Measurements from ENCODE around the gene ANKRD10.

Gene ANKRD10

DNA sequence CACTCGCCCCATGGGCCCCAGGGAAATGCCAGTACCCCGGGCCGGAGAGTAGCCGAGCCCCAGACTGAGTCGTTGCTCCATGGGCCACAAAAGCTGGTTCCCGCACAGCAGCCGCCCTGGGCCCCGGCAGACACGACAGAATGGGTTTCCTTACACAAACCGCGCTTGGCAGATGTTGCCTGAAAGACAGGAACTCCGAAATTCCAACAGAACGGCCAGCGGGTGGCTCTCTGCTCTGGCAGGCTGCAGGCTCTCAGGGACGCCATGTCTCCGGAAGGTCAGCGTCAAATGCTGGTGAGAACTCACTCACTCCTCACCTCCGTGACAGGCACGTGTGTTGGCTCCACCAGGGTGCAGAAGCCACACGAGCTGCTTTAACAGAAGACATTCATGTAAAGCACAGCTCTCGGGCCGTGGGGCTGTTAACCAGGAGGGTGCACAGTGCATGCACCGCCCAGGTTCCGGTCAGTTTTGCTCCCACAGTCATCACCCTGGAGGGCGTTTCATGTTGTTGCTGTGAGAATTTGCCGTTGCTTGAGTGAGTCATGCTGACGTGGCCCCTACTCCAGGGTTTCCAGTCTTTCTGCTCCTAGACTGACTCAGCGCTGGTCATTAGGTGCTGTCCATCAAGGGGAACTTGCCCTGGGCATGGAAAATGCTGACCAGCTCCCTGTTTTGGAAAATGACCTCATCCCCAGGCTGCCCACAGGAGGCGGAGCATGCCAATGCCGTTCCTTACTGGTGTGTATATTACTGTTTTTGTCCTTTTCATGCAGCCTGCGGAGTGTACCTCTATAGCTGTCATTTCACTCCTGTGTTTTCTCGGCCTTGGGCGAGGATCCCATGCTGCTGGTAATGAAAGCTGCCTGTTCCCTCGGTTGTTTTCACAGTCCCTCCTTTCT is 44.8 kb downstream of the ANKRD10 start:
- Histone ChIP-seq H3K9me3 (ENCODE audit: low read length) (no peaks in the 10 kb centered on the region), H3K4me3 (ENCODE audit: low read depth in 1 of 2, low read length in 2 of 2) (peak overlapping the region; percentile 15 to 51), H3K36me3 (ENCODE audit: insufficient read depth, low read length) (no peaks in the 10 kb centered on the region), H3K27me3 (ENCODE audit: control insufficient read depth in 1 of 2, insufficient read depth in 2 of 2, low read length in 2 of 2) (no peaks in the 10 kb centered on the region), H3K27ac (ENCODE audit: low read depth, low read length) (peak overlapping the region; percentile 56), H3K9ac (ENCODE audit: low read length) (peak overlapping the region; percentile 19), H3K4me1 (ENCODE audit: insufficient read depth, low read length) (peaks cover 23% of the 10 kb centered on the region)

DNA sequence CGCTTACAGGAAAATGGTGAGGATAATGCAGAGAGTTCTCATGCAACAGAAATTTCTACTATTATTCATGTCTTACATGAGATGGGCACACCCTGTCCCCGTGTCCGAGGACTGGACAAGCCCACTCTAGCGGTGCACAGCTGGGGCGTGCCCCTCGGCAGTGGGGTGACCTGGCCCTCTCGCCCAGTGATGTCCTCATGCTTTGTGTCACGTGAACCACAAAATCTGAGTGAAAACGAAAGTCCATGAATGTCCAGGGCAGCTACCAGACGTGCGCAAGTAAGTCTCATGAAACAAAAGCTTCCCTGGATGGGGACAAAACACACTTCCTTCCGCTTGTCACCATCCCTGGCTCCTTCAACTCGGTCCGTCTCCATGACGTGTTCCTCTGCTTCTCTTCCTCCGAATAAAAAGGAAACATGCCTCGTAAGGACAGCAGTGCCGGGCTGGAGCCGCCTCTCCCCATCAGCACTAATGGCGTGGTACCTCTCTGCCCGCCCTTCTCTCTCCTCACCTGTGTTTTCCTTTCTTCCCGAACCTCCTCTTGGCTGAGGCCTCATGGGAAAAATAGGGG is 45.6 kb downstream of the ANKRD10 start:
- Histone ChIP-seq H3K9ac (ENCODE audit: low read length) (no peak overlapping the region), H3K9me3 (ENCODE audit: low read length) (no peaks in the 10 kb centered on the region), H3K4me1 (ENCODE audit: insufficient read depth, low read length) (peaks cover 20% of the 10 kb centered on the region), H3K27me3 (ENCODE audit: control insufficient read depth in 1 of 2, insufficient read depth in 2 of 2, low read length in 2 of 2) (no peaks in the 10 kb centered on the region), H3K36me3 (ENCODE audit: insufficient read depth, low read length) (no peaks in the 10 kb centered on the region), H3K4me3 (ENCODE audit: low read depth in 1 of 2, low read length in 2 of 2) (peak overlapping the region; percentile 15 to 51), H3K27ac (ENCODE audit: low read depth, low read length) (peak overlapping the region; percentile 56)

DNA sequence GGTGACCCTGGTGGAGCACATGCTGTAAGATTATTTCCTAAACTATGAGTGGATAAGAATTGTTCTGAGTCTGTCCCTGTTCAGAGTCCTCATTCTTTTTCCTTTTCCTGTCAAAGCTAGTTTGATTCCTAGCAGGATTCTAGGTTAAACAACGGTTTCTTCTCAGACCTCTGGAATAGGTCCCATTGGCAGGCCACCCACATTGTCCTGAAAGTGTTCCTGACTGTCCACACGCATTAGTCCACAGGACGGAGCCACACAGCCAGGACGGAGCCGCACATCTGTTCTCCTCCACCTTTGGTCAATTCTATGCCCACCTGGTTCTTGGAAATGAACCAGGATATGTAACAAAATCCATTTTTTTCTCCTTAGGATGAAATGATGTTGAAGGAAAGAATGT is 46.1 kb downstream of the ANKRD10 start:
- Histone ChIP-seq H3K9me3 (ENCODE audit: low read length) (no peaks in the 10 kb centered on the region), H3K27ac (ENCODE audit: low read depth, low read length) (no peak overlapping the region), H3K9ac (ENCODE audit: low read length) (no peak overlapping the region), H3K27me3 (ENCODE audit: control insufficient read depth in 1 of 2, insufficient read depth in 2 of 2, low read length in 2 of 2) (no peaks in the 10 kb centered on the region), H3K4me3 (ENCODE audit: low read depth in 1 of 2, low read length in 2 of 2) (no peak overlapping the region), H3K4me1 (ENCODE audit: insufficient read depth, low read length) (peaks cover 14% of the 10 kb centered on the region), H3K36me3 (ENCODE audit: insufficient read depth, low read length) (no peaks in the 10 kb centered on the region)

GRCh38 chr13:110867380-110867779 is 47.5 kb downstream of the ANKRD10 start:
- H3K9ac ChIP-seq (ENCODE audit: low read length) = no peak overlapping the region

DNA sequence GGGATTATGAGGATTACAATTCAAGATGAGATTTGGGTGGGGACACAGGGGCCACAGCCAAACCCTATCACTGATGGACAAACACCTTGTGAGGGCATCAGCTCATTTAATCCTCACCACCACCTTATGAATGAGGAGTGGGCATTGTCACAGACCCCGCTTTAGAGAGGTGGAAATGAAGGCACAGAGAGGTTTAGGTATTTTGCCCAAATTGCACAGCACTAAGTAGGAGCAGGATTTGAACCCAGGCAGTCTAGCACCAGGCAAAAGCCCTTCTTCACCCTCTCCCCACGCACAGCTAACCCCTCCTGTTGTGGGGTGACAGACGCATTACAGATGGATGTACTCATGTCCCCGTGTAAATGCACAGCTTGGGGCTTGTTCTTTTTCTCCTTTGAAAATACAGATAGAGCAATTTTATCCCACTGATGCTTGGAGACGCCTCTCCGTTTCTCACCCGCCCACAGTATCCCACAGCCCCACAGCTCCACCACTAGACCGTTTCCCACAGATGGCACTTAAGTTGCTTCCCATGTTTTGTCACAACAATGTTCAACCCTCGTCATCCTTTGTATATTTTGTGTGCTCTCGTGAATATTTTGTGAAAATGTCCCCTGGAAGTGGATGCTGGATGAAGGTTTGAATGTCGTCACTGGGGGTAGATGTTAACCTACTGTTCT is 48.2 kb downstream of the ANKRD10 start:
- Histone ChIP-seq H3K27ac (ENCODE audit: low read depth, low read length) (no peak overlapping the region), H3K9me3 (ENCODE audit: low read length) (no peaks in the 10 kb centered on the region), H3K9ac (ENCODE audit: low read length) (no peak overlapping the region), H3K4me1 (ENCODE audit: insufficient read depth, low read length) (peaks cover 14% of the 10 kb centered on the region), H3K36me3 (ENCODE audit: insufficient read depth, low read length) (no peaks in the 10 kb centered on the region), H3K4me3 (ENCODE audit: low read depth in 1 of 2, low read length in 2 of 2) (no peak overlapping the region), H3K27me3 (ENCODE audit: control insufficient read depth in 1 of 2, insufficient read depth in 2 of 2, low read length in 2 of 2) (no peaks in the 10 kb centered on the region)

More at GRCh38 chr13:110867380-110867779, 47.5 kb downstream of the ANKRD10 start:
- Histone ChIP-seq H3K4me1 (ENCODE audit: insufficient read depth, low read length) (peaks cover 14% of the 10 kb centered on the region), H3K4me3 (ENCODE audit: low read depth in 1 of 2, low read length in 2 of 2) (no peak overlapping the region), H3K9me3 (ENCODE audit: low read length) (no peaks in the 10 kb centered on the region), H3K27me3 (ENCODE audit: control insufficient read depth in 1 of 2, insufficient read depth in 2 of 2, low read length in 2 of 2) (no peaks in the 10 kb centered on the region), H3K36me3 (ENCODE audit: insufficient read depth, low read length) (no peaks in the 10 kb centered on the region), H3K27ac (ENCODE audit: low read depth, low read length) (no peak overlapping the region)

GRCh38 chr13:110863685-110864084 is 51.2 kb downstream of the ANKRD10 start:
- H3K27me3 ChIP-seq (ENCODE audit: control insufficient read depth in 1 of 2, insufficient read depth in 2 of 2, low read length in 2 of 2) = no peaks in the 10 kb centered on the region
- H3K9ac ChIP-seq (ENCODE audit: low read length) = no peak overlapping the region
- no peaks in the 10 kb centered on the region for H3K9me3 ChIP-seq (ENCODE audit: low read length)
- no peaks in the 10 kb centered on the region for H3K36me3 ChIP-seq (ENCODE audit: insufficient read depth, low read length)
- H3K4me1 ChIP-seq (ENCODE audit: insufficient read depth, low read length) = no peaks in the 10 kb centered on the region
- no peak overlapping the region for H3K27ac ChIP-seq (ENCODE audit: low read depth, low read length)
- H3K4me3 ChIP-seq (ENCODE audit: low read depth in 1 of 2, low read length in 2 of 2) = no peak overlapping the region

- H3K9me3 ChIP-seq (ENCODE audit: low read length) = no peaks in the 10 kb centered on the region
- H3K27ac ChIP-seq (ENCODE audit: low read depth, low read length) = no peak overlapping the region
Measured at GRCh38 chr13:110860983-110861382, 53.9 kb downstream of the ANKRD10 start.

GRCh38 chr13:110856942-110857835 is 57.7 kb downstream of the ANKRD10 start:
- Histone ChIP-seq H3K9me3 (ENCODE audit: low read length) (no peaks in the 10 kb centered on the region), H3K9ac (ENCODE audit: low read length) (no peak overlapping the region), H3K36me3 (ENCODE audit: insufficient read depth, low read length) (no peaks in the 10 kb centered on the region), H3K27ac (ENCODE audit: low read depth, low read length) (no peak overlapping the region), H3K4me1 (ENCODE audit: insufficient read depth, low read length) (no peaks in the 10 kb centered on the region), H3K4me3 (ENCODE audit: low read depth in 1 of 2, low read length in 2 of 2) (no peak overlapping the region), H3K27me3 (ENCODE audit: control insufficient read depth in 1 of 2, insufficient read depth in 2 of 2, low read length in 2 of 2) (no peaks in the 10 kb centered on the region)

More at GRCh38 chr13:110860983-110861382, 53.9 kb downstream of the ANKRD10 start:
- Histone ChIP-seq H3K4me3 (ENCODE audit: low read depth in 1 of 2, low read length in 2 of 2) (no peak overlapping the region), H3K36me3 (ENCODE audit: insufficient read depth, low read length) (no peaks in the 10 kb centered on the region), H3K9ac (ENCODE audit: low read length) (no peak overlapping the region), H3K27me3 (ENCODE audit: control insufficient read depth in 1 of 2, insufficient read depth in 2 of 2, low read length in 2 of 2) (no peaks in the 10 kb centered on the region), H3K4me1 (ENCODE audit: insufficient read depth, low read length) (no peaks in the 10 kb centered on the region)

DNA sequence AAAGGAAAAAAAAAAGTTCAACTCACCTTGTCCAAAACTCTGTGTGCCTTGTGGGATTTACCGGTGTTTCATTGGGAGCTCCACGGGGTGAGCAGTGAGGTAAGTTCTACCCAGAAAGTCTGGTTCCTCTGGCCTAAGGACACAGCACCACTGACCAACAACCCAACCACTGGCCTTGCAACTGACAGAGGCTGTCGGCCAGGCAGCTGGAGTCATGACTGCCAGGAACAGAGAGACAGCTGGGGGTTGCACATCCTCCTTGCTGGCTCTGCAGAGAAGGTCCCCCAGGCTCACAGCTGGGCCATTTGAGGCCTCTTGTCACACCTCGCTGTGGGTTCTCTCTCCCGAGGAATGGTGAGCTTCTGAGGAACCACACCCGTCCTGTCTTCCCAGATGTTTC is 59.5 kb downstream of the ANKRD10 start:
- H3K27ac ChIP-seq (ENCODE audit: low read depth, low read length) = no peak overlapping the region
- no peak overlapping the region for H3K9ac ChIP-seq (ENCODE audit: low read length)
- H3K4me3 ChIP-seq (ENCODE audit: low read depth in 1 of 2, low read length in 2 of 2) = no peak overlapping the region
- no peaks in the 10 kb centered on the region for H3K4me1 ChIP-seq (ENCODE audit: insufficient read depth, low read length)
- no peaks in the 10 kb centered on the region for H3K9me3 ChIP-seq (ENCODE audit: low read length)
- H3K27me3 ChIP-seq (ENCODE audit: control insufficient read depth in 1 of 2, insufficient read depth in 2 of 2, low read length in 2 of 2) = no peaks in the 10 kb centered on the region
- no peaks in the 10 kb centered on the region for H3K36me3 ChIP-seq (ENCODE audit: insufficient read depth, low read length)

GRCh38 chr13:110854866-110855265 is 60.0 kb downstream of the ANKRD10 start:
- H3K9me3 ChIP-seq (ENCODE audit: low read length) = no peaks in the 10 kb centered on the region
- H3K36me3 ChIP-seq (ENCODE audit: insufficient read depth, low read length) = no peaks in the 10 kb centered on the region
- H3K9ac ChIP-seq (ENCODE audit: low read length) = no peak overlapping the region
- no peak overlapping the region for H3K27ac ChIP-seq (ENCODE audit: low read depth, low read length)
- H3K4me1 ChIP-seq (ENCODE audit: insufficient read depth, low read length) = no peaks in the 10 kb centered on the region
- H3K27me3 ChIP-seq (ENCODE audit: control insufficient read depth in 1 of 2, insufficient read depth in 2 of 2, low read length in 2 of 2) = no peaks in the 10 kb centered on the region
- H3K4me3 ChIP-seq (ENCODE audit: low read depth in 1 of 2, low read length in 2 of 2) = no peak overlapping the region

Data from muscle layer of colon (tissue), 2 donors.